Left renal pelvis (tissue), 4 donors: ENCODE results near the gene CCKAR. TPM values are rescaled to one million over a fixed set of nuclear protein-coding genes. Genes with fewer than 3 reads are reported as not detected.
"Not testable (repeated sequence)": the region's sequence is repeated elsewhere in the genome, so short reads cannot be mapped to it uniquely, and the experiment has no call there.

Experiments used
- DNase-seq, 4 donors: peaks; one replicate each; pipeline ENCODE4 v3.0.0-alpha.2; 2013; ENCODE audit warnings: low read depth in 4 of 4, low spot score in 3 of 4
- polyA plus RNA-seq, 4 donors: library from polyadenylated mRNA; unstranded; fragments of 120-200 nt; gene quantifications; one replicate each; pipeline ENCODE4 v1.2.1, GENCODE V29; 2013; ENCODE audit not compliant: insufficient read length in 4 of 4

The CCKAR gene
- under 1 TPM in 2 of 4 donors, not detected in 2; 0.08 to 0.10 TPM for polyA plus RNA-seq

DNA sequence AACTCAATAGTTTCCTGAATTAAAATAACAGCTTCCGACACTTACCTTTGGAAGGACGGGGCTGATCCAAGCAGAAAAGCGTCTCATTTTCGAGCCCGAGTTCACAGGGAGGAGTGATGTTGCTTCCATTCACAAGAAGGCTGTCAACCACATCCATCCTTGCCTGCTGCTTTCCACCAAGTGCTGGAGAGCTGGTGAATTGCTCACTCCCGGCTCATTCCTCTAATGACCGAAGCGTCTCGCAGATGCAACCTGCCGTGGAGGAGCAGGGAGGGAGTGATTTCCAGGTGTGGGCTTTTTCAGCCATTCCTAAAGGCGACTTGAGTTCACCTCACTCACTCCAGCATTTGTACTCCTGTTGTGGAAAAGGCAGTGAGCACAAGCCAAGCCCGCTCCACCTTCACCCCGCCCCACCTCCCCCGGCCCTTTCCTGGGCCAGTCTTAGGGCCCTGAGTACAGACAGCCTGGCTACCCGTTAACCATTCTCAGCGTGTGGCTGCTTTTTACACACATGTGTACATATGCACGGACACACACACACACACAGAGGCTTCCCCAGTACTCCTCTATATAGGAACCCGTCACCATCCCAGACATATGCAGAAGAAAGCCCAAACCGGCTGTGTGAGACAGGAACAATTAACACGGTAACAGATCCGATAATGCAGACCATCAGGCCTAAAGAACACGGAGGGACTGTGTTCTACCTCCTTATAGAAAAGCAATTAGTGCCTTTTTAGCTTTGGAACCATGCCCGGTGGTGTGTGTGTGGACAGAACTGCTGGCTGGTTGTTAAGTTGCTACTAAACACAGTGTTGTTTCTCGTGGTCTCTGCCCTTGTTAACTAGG, at the start of gene CCKAR:
TSS of gene CCKAR (minus strand) at position 374 of the 849 bp plus-strand sequence. CDS start at position 157, 217 bp downstream.
- DNase-seq, result no peak

DNA sequence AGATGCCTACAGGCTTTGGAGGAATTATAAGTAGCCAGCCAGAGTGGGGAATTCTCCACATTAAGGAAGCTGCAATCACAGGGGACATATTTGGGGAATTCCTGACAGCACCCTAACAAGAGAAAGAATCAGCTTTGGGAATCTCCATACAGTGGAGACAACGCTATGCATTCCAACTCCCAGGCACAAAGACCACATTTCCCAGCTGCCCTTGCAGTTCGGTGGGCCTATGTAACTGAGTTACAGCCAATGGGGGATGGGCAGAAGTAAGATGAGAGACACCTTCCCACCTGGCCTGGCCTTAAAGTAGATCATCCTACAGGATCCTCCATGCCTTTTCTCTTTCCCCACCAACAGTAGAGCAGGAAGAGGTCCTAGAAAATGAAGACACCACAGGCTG, 43.4 kb upstream of the CCKAR start:
- no peak for DNase-seq

DNA sequence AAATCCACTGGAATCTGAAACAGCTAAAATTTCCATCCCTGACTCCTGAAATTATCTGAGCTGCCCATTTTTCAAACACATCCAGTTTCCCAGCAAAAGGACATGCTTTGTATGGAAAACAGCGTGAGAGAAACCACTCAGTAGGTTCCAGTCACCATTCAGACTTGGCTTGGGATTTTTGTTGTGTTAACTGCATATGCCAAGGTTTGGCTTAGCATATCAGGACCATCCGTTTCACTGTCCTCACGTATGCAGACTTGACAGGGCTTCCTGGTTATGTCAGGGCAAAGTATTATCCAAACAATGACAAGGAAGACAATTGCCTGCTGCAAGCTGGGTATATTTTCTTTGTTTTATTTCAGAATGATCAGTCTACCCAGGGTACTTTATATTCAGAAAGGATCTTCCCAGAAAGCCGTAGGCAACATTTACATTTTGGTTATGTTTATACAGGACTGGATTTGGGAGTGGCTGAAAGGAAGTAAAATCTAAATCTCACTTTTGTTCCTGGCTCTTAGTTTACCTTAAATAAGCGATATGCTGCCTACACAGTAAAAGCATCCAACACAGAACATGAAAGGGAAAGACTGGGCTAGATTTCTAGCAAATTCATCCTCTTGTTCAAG, 41.3 kb upstream of the CCKAR start:
- DNase-seq, result no peak

DNA sequence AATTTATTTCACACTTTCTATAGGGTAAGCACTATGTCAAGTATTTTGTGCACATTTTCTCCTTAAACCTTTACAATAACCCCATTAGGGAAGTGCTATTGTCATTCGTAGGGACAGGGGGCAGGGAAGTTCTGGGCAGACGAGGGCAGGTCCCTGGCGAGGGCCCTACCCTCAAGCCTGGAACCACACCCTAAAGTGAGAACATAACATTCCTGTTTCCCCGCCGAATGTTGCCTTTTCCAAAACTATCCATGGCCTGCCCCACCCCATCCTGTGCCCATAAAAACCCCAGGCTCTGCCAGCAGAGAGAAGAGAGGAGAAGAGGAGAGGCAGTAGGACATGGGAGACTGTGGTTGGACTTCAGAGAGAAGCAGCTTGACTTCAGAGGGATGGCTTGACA, 39.8 kb upstream of the CCKAR start:
- DNase-seq, result no peak

- no peak for DNase-seq
Observed at GRCh38 chr4:26529479-26529878, 39.2 kb upstream of the CCKAR start.

GRCh38 chr4:26525771-26526150, 35.5 kb upstream of the CCKAR start:
- DNase-seq, result no peak

- DNase-seq, result no peak
Observed at GRCh38 chr4:26525136-26525770, 35.0 kb upstream of the CCKAR start.

DNA sequence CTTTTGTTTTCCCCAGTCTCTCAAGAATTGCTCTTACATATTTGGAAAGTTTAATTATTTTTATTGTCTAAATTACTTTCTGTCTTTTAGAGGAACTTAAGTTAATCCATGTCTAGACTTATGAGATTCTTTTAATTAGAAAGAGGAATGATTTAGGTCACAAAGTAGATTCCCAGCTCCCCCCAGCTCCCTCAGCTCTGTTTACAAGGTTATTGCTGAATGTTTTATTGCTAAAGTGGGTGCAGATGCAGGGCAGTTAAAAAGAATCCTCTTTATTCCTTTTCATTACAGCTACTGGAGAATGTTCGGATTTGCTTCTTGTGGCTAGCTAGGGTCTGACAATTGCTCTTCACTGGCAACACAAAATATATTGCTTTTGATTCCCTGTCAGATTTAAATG, 33.7 kb upstream of the CCKAR start:
- DNase-seq, result no peak

- no peak for DNase-seq
Observed at GRCh38 chr4:26522478-26522877, 32.2 kb upstream of the CCKAR start.

DNA sequence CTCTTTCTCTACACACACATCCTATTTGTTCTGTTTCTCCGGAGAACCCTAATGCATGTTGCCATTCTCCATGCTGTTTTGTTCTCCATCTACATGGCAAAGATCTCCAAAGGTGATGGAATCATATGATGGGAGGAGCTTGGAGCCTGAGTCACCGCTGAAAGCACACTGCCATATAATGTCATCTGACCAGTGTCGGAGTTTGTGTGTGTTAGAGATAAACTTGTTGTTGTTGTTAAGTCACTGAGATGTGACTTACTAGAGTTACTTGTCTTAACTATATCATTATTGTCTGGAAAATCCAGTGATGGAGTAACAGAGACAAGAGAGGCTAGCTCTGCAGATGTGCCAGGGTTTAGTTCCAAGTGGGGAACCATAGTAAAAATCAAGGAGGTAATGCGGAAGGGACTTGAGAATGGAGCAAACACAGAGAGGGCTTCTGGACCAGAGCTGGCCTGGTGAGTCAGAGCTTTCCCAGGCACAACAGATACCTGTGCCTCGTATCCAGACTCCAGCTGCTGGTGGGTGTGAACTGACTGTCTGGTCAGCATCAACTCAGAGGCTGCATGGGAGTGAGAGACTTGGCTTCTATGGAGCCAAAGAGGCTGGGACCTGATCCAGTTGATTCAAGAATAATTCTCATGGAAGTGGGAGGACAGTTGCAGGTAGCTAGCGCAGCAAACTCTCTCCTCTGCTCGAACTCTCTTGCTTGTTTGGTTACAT, 30.6 kb upstream of the CCKAR start:
- no peak for DNase-seq

GRCh38 chr4:26515936-26516335, 25.7 kb upstream of the CCKAR start:
- no peak for DNase-seq

- no peak for DNase-seq
Observed at GRCh38 chr4:26510334-26510964, 20.2 kb upstream of the CCKAR start.

DNA sequence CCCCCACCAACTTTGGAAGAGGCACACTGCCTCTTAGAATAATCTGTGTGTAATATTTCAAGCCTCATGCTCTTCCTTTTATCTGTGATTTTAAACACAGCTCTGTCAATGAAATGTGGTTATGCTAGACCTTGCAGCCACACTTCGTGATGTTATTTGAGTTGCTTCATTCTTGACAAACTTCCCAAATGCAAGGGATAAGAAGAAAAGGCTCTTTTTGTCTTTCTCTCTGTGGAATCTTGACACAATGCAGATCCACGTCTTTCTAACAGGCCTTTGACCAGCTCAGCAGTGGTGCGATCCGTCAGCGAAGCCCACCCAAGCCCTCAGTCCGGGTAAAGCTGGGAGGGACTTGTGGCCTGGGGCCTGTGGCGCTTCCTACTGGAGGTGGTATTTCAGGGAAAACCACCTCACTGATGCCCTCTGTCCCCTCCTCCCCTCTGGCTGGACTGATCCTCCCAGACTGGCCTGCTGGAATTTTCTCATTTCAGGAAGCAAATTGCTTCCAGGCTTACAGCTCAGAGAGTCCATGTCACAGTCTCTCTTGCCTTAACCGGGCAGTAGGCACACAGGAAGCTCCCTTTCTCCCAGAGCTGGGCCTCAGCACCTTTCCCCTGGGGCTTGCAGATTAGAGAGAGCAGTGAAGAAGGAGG, 19.5 kb upstream of the CCKAR start:
- DNase-seq, result no peak

- no peak for DNase-seq
Observed at GRCh38 chr4:26507286-26507685, 17.0 kb upstream of the CCKAR start.

DNA sequence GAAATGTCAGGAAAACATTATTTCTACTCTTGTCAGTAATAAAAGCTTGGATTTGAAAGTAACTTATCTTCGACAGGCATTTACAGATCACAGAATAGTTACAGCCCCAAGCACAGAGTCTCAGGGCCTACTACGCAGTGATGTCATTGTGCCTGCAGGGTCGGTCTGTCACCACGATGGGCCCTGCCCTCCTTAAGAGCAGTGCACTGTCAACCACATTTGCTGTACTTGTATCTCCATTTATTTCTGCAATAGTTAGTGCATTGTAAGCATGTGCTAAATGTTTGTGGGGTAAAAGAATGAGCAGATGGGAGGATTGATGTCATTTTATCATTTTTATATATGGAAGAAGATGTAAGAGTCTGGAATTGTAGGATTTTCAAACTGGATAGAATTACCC, 13.6 kb upstream of the CCKAR start:
- no peak for DNase-seq

GRCh38 chr4:26503427-26503826, 13.1 kb upstream of the CCKAR start:
- DNase-seq, result no peak

GRCh38 chr4:26500565-26500999, 10.3 kb upstream of the CCKAR start:
- not testable (repeated sequence) for DNase-seq

- DNase-seq, result no peak
Observed at GRCh38 chr4:26496207-26496783, 6.0 kb upstream of the CCKAR start.

GRCh38 chr4:26493461-26493860, 3.2 kb upstream of the CCKAR start:
- DNase-seq, result no peak
